NCI-H1048 (cell line): ENCODE data around the gene WWOX.
"Not testable (repeated sequence)": the region's sequence is repeated elsewhere in the genome, so short reads cannot be mapped to it uniquely, and the experiment has no call there.

Experiments
- DNase-seq: peaks from one replicate; lab custom pipeline; 2025; lab: John Stamatoyannopoulos, UW

The WWOX gene

DNA sequence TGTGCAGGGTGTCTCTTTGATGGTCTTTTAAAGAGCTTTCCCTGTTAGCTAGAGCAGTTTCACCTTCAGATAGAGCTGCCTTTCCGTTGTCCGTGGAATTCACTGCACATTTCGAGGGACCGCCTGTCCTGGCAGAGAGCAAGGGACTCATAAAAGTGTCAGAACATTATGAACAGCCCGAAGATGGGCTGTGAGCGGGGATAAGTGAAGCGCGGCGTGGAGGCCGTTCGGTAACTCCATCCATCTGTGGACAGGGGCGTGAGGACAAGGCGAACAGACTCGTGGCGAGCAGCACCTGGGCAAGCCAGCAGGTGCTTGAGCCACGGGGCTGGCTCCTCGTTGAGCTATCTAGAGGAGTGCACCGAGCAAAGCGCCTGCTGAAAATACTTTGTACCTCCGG is 1129.9 kb downstream of the WWOX start:
- no peak for DNase-seq

DNA sequence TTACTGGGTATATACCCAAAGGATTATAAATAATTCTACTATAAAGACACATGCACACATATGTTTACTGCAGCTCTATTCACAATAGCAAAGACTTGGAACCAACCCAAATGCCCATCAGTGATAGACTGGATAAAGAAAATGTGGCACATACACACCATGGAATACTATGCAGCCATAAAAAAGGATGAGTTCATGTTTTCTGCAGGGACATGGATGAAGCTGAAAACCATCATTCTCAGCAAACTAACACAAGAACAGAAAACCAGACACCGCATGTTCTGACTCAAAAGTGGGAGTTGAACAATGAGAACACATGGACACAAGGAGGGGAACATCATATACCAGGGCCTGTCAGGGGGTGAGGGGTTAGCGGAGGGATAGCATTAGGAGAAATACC is 1146.2 kb downstream of the WWOX start:
- DNase-seq = not testable (repeated sequence)

DNA sequence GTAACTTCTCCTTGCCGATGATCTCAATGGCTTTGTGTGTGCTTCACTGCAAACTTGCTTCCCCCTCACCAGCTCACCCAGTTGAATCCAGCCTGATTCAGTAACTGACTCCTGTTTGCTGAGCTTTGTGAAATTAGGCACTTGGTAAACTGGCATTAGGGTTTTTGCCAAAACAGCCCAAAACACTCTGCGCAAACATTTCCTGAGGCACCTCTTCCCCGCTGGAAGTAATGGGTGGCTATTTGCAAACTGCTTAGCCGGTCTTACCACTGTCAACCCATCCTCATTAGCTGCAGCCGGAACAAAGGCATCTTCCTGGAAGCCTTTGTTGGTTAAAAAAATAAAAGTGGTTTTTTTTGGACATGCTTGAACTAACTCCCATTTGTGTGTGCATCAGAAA is 1147.9 kb downstream of the WWOX start:
- no peak for DNase-seq

DNA sequence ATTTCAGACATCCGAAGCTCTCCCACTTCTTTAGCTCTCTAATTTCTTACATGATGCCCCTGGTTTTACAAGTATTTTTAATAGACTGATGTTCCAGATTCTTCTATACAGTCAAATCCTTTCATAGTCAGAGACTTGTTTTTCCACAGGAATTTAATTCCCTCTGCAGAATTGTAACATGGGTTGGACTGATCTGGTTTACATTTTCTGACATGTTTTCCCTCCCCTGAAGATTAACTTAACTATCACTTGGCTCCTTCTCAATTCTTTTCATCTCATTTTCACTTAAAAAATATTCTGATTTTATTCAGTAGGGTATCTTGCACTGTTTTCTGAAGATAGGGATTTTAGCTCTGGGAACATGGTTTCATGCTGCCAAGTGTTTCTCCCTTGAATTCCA is 1148.9 kb downstream of the WWOX start:
- no peak for DNase-seq

DNA sequence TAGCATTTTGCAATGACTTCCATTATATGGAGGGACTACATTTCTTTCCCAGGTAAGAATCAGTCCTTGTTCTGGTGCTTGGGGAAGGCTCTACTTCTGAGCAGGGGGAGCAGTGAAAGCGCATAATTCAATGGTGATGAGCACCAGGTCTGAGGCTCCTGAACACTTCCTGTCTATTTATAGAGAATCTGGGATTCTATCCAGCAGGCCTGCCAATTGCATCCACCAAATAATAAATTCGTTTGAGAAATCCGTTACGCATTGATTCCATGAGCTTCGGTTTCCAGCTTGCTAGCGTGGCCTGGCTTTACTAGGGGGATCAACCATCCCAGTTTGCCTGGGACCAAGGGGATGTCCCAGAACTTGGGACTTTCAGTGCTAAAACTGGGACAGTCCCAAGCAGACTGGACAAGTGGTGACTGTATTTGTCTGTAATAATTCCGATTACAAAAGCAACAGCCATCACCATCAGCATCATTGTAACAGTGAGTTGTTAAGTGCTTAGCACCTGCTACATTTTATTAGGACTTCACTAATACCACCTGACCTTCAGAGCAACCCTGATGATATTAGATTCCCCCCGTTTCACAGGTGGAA is 1151.1 kb downstream of the WWOX start:
- DNase-seq = no peak

DNA sequence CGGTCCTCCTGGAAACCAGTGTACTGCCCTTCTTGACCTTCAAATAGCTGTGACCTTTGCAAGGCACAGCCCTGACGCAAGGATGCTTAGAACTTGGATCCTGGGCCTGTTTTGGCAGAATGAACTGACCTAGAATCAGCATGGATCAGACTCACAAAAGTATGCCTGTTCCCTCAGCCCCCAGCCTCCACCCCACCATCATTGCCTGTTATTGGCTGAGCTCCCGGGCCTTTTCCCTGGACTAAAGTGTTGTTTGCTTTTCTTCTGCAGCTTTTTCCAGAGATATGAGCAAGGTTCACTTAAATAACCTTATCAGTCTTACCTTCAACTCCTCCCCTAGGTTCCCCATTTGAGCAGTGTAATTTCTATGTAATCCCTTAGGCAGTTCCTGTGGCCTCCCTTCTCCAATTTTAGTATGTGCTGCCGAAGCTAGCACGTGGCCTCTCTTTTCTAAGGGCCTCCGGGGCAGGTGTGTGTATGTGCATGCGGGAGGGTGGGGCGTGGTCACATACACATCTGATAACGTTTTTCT is 1153.7 kb downstream of the WWOX start:
- DNase-seq = no peak

DNA sequence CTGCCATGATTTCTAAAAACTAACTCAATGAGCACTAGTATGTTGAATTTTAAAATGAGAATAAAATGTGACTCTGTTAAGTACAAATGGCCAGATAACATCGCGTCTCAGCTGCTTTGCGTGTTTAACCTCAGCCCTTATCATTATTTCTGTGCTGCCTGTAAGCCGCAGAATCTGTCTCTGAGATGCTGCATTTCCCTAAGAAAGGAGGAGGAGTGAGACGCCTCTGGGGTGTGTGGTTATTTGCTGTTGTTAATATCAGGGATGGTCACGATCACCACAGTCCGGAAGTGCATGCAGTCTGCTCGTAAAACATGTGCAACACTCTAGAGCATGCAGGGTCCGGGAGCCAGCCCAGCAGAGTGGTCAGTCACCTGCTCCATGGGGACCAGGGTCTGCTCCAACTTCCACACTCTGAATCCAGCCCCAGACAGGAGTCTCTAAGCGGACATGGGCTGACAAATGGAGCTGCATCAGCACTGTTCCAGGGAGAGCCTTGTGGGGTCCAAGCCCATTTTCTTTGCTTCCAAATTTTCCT is 1158.6 kb downstream of the WWOX start:
- no peak for DNase-seq

DNA sequence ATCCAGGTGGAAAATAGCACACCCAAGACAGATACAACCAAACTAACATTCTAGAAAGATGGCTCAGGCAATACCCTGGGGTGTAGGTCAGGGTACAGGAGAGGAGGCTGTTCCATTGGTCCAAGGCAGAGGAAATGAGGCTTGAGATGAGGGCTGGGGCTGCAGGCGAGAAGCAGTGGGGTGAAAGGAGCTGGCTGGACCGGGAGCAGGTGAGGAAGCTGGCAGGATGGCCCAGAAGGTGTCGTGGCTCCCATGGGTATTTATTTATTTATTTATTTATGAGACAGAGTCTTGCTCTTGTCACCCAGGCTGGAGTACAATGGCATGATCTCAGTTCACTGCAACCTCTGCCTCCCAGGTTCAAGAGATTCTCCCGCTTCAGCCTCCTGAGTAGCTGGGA is 1161.4 kb downstream of the WWOX start:
- not testable (repeated sequence) for DNase-seq

DNA sequence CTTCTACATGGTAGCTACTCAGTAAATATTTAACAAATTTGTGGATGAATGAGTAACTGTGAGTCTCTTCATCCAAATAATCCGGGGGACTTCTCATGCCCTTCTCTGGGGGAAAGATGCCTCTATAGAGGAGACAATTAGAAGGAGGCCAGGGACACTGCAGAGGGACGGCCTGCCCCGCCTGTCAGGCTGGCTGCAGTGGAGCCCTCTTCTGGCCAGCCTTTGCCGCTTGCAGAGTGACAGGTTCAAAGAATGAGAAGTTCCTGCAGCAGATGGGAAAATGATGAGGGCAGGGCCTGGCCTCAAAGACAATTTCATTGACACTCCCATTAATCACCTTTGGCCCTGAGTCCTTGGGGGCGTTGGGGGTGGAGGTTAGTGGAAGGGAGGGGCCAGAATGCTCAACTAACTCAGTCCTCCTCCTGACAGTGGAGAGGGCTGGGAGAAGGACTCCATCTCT is 1162.1 kb downstream of the WWOX start:
- DNase-seq = no peak

DNA sequence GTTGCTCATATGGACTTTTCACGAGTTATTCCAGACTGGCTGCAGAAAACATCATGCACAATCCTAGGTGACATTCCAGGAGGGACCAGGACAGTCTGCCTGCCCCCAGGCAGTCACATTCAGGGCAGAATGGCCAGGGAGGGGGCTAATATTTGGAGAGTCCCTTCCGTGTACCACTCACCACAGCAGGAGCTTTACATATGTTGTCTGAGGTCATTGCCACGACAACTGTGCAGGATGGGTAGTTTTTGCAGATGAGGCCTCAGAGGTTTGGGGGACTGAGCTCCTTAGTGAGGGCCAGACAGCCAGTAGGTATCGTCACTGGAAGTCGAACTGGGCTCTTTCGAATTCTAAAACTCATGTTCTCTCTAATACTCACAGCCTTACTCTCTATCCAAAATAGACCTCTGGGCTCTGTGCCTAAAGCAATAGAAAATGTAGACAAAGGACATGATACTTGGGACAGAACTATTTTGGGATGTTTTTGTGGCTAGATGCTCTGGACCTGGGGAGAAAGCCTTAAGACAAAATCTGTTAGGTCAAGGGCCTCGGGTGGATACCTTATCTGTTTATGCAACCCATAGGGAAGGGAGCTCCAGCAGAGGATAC is 1162.6 kb downstream of the WWOX start:
- DNase-seq = no peak
